Measurements from ENCODE around the gene DENND6A.
A peak's percentile ranks its signal among the peaks of the same experiment; 100 is the strongest.
"Not testable (repeated sequence)": the region's sequence is repeated elsewhere in the genome, so short reads cannot be mapped to it uniquely, and the experiment has no call there.

Gene DENND6A

DNA sequence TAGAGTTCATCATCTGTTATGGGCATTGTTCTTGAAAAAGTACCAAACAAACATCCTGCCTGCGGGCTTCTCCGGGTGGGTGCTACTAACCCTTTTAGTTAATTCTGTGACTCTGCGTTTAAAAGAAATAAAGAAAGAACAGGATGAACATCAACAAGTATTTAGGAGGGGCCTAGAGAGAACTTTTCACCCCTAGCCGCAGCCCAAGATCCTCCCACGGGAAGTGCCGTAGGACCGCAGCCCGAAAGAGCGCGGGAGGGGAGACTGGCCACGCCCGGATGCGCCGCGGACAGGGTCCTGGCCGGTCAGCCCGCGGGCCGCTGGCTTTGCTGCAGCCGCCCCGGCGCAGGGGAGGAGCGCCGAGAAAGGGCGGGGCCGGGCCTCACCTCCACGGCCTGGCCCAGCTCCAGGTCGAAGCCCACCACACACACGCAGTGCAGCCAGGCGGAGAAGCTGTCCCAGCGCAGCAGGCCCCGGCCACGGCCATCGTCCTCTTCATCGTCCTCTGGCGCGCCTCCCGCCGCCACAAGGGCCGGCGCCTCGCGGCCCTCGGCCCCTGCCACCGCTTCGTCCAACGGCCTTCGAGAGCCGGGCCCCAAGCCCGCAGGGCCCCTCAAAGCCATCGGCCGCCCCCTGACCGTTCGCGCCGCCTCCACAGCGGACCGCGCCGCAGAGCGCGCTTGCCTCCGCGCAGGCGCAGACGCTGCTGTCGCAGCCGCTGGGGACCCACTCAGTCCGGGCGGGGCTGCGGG lies at the start of gene DENND6A:
Gene DENND6A (minus strand): TSS at position 682 of the 752 bp plus-strand sequence. CDS start 59 bp downstream, at position 623.
- peak; percentile 88 for DNase-seq (ENCODE audit: low read depth, low spot score)

DNA sequence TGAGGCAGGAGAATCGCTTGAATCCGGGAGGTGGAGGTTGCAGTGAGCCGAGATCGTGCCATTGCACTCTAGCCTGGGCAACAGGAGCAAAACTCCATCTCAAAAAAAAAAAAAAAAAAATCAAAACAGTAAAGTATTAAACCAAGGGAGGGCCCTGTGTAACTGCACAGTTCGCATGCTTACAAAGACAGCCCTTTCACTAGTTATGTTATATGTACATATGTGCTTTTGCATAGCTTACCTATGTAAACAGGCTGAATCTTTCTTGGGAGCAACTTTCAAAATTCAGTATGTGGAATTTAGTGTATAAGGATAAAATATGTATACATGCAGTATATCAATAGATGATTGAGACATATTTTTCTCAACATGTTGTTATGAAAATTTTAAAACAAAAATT lies 47.1 kb upstream of the DENND6A start:
- no peak for DNase-seq (ENCODE audit: low read depth, low spot score)

GRCh38 chr3:57738391-57738790 lies 45.5 kb upstream of the DENND6A start:
- DNase-seq (ENCODE audit: low read depth, low spot score), result no peak

GRCh38 chr3:57737840-57738239 lies 45.0 kb upstream of the DENND6A start:
- no peak for DNase-seq (ENCODE audit: low read depth, low spot score)

- DNase-seq (ENCODE audit: low read depth, low spot score), result no peak
These were observed 42.5 kb upstream of the DENND6A start for GRCh38 chr3:57735405-57735804.

GRCh38 chr3:57733790-57734189 lies 40.9 kb upstream of the DENND6A start:
- DNase-seq (ENCODE audit: low read depth, low spot score), result no peak

DNA sequence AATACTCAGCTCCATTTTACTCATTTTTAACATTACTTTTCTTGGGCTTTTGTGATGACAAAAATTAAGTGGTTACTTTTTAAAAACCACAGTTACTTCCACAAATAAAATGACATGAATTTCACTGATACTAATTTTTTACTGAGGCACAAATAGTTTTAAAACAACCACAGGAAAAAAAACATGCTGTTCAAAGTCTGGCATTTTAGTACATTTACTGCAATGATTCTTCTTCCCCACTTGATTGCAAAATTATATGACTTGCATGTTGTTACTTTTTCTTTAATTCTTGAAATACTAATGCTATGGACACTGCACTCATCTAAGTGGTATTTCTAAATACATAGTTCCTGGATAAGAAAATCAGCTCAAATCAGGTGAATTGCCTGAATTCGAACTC lies 38.4 kb upstream of the DENND6A start:
- DNase-seq (ENCODE audit: low read depth, low spot score), result no peak

DNA sequence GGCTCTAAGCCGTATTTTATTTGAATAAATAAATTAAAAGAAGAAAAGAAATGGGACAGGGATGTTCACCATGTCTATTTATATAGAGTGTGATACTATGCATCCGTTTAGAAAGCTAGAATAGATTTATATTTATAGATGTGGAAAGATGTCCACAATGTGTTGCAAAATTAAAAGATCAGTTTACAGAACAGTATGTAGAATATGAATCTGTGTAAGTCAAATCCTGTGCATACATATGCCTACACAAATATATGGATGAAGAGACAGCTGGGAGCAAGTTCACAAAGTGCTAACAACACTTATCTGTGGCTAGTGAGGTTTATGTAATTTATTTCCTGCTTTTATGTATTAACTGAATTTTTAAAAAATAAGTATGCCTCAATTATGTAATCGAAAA lies 37.8 kb upstream of the DENND6A start:
- no peak for DNase-seq (ENCODE audit: low read depth, low spot score)

GRCh38 chr3:57729334-57730045 lies 36.6 kb upstream of the DENND6A start:
- DNase-seq (ENCODE audit: low read depth, low spot score), result no peak

DNA sequence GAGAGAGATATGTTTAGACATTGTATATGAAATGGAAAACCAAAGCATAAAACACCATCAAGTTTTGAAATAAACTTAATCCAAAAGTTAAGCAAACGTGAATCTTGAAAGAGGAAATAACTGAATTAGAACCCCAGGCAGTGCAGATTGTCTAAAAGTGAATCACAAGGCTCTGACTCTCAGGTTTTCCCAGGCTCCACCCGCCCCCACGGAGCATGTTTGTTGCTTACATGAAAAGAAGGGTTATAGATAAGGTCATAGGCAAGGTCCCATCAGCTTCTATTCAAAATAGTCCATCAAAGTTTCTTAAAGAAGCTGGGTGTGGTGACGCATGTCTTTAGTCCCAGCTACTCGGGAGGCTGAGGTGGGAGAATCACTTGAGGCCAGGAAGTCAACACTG lies 34.2 kb upstream of the DENND6A start:
- no peak for DNase-seq (ENCODE audit: low read depth, low spot score)

DNA sequence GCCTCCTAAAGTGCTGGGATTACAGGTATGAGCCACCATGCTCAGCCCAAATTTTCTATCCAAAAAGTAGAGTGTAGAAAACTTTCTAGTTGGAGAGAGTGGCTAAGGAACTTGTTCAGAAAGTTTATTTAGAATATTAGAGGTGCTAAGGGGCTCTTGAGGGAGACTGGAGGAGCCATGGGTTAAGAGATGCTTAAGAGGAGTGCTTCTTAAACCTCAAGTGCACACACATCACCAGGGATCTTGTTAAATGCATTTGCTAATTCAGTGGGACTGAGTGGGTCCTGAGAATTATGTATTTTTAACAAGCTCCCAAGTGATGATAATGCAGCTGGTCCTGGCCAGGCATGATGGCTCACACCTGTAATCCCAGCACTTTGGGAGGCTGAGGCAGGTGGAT lies 33.5 kb upstream of the DENND6A start:
- no peak for DNase-seq (ENCODE audit: low read depth, low spot score)

- no peak for DNase-seq (ENCODE audit: low read depth, low spot score)
These were observed 25.2 kb upstream of the DENND6A start for GRCh38 chr3:57718118-57718517.

- DNase-seq (ENCODE audit: low read depth, low spot score), result no peak
These were observed 24.5 kb upstream of the DENND6A start for GRCh38 chr3:57717205-57717868.

GRCh38 chr3:57715686-57716085 lies 22.8 kb upstream of the DENND6A start:
- no peak for DNase-seq (ENCODE audit: low read depth, low spot score)

- no peak for DNase-seq (ENCODE audit: low read depth, low spot score)
These were observed 16.7 kb upstream of the DENND6A start for GRCh38 chr3:57709559-57709958.

GRCh38 chr3:57709031-57709430 lies 16.2 kb upstream of the DENND6A start:
- DNase-seq (ENCODE audit: low read depth, low spot score), result no peak

GRCh38 chr3:57706462-57706861 lies 13.6 kb upstream of the DENND6A start:
- no peak for DNase-seq (ENCODE audit: low read depth, low spot score)

DNA sequence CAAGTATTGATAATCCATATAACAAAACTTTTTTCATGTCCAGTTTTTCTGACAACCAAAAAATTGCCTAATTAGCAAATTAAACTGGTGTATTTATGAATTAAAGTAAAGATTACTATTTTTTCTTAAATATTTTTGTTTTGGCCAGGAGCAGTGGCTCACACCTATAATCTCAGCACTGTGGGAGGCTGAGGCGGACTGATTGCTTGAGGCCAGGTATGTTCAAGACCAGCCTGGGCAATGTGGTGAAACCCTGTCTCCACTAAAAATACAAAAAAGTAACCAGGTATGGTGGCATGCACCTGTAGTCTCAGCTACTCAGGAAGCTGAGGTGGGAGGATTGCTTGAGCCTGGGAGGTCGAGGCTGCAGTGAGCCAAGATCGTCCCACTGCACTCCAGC lies 12.5 kb upstream of the DENND6A start:
- not testable (repeated sequence) for DNase-seq (ENCODE audit: low read depth, low spot score)

- DNase-seq (ENCODE audit: low read depth, low spot score), result no peak
These were observed 8.9 kb upstream of the DENND6A start for GRCh38 chr3:57701781-57702180.

GRCh38 chr3:57700737-57701136 lies 7.9 kb upstream of the DENND6A start:
- DNase-seq (ENCODE audit: low read depth, low spot score), result no peak

DNA sequence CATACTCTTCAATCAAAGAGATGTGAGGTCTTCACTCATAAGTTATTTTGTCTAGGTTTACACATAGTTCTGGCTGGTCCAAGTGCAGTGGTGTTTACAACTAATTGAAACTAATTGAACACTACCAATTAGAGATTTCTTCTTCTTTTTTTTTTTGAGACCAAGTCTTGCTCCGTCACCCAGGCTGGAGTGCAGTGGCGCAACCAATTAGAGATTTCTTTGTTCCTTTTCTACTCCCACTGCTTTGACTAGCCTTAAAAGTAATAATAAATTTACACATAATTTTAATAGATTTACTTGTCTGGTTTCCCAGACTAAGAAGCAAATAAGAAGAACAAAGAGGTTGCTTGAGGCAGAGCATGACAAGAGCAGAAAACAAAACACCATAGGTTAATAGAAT lies 6.7 kb upstream of the DENND6A start:
- no peak for DNase-seq (ENCODE audit: low read depth, low spot score)

DNA sequence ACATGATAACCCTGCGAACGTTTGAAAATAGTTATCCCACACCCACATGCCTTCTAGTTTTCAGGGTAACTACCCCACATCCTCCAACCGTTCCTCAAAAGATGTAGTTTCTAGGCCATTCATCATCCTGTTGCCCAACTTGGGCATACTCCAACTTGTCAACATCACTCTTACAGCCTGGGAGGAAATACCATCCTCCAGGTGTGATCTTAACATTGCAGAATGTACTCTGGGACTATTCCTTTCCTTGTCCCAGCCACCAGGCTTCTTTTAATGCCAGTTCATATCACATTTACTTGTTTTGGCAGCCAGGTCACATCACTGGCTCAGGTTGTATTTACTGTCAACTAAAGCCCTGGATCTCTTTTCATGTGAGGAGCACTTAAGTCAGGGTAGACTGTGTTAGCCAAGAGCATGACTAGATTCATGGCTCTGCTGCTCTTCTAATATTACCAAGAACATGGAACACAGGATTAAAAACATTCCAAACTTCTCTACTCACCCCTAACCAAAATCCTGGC lies 4.0 kb upstream of the DENND6A start:
- no peak for DNase-seq (ENCODE audit: low read depth, low spot score)

Measured in activated naive CD8-positive, alpha-beta T cell treated with anti-CD3 and anti-CD28 coated beads, Interleukin-2, amount 50 U/mL, for 16 hours (primary cell).